Peyer's patch (tissue), 4 donors: Measurements from ENCODE around the gene TLR10.

Experiments used
- CTCF ChIP-seq, 6 experiments: fragments of 450-650 bp in 4 of 6; fragments of 200-600 bp in 2 of 6; sonication (generic) in 1 of 6; IDR thresholded peaks; one replicate each; pipeline ENCODE4 v1.5.1; 2017 to 2019; ENCODE audit warnings: antibody characterized with exemption in 6 of 6, mild to moderate bottlenecking in 3 of 6, moderate library complexity in 1 of 6
- POLR2A ChIP-seq, 2 donors: fragments of 450-650 bp; IDR thresholded peaks; one replicate each; pipeline ENCODE4 v1.5.1; 2017; ENCODE audit warnings: antibody characterized with exemption in 2 of 2, mild to moderate bottlenecking in 2 of 2, moderate library complexity in 2 of 2

- TF ChIP-seq POLR2A (IDR thresholded peaks at IDR 0.05) (no peak), CTCF (IDR thresholded peaks at IDR 0.05) (no peak)
These were observed 35.7 kb upstream of the TLR10 start for GRCh38 chr4:38818441-38818976.
